GM12892 (cell line): ENCODE data around the gene FHL1.
"Not testable (repeated sequence)": the region's sequence is repeated elsewhere in the genome, so short reads cannot be mapped to it uniquely, and the experiment has no call there.

Source experiments
- POLR2A ChIP-seq: IDR thresholded peaks from 2 replicates; pipeline ENCODE4 v1.6.1; 2011; ENCODE audit warnings: low read depth, low read length, control low read depth
- POLR2AphosphoS5 ChIP-seq: IDR thresholded peaks from 2 replicates; pipeline ENCODE4 v1.6.1; 2011; ENCODE audit warnings: low read depth, low read length, control low read depth
- TAF1 ChIP-seq: IDR thresholded peaks from 2 replicates; pipeline ENCODE4 v1.6.1; 2011; ENCODE audit warnings: low read depth, mild to moderate bottlenecking, control low read depth, low read length, borderline replicate concordance

GRCh38 chrX:136167989-136168388, 20.7 kb downstream of the FHL1 start:
- not testable (repeated sequence) for TF ChIP-seq POLR2AphosphoS5, POLR2A, TAF1
